ENCODE results near the gene COL4A6.

DNA sequence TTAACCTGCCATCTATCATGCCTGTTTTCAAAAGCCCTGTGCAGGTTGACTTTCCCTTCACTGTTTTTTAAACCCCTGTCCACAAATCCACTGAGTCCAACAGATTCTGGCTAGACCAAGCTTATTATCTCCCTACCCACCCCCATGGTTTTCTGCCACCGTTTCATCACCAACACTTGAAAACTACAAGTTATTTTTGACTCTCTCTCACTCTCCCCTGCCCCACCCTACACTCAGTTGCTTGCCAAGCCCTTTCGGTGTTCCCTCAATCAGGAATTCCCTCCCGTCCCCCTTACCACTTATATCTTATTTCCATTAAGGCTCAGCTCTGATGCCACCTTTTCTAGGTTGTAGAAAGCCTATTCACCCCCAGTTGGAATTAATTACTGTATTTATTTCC is 316.9 kb downstream of the COL4A6 start:
- TF ChIP-seq POLR2AphosphoS5 (IDR thresholded peaks at IDR 0.05) (no peak), EP300 (IDR thresholded peaks at IDR 0.05) (no peak)
- TF ChIP-seq, protein P1, sequence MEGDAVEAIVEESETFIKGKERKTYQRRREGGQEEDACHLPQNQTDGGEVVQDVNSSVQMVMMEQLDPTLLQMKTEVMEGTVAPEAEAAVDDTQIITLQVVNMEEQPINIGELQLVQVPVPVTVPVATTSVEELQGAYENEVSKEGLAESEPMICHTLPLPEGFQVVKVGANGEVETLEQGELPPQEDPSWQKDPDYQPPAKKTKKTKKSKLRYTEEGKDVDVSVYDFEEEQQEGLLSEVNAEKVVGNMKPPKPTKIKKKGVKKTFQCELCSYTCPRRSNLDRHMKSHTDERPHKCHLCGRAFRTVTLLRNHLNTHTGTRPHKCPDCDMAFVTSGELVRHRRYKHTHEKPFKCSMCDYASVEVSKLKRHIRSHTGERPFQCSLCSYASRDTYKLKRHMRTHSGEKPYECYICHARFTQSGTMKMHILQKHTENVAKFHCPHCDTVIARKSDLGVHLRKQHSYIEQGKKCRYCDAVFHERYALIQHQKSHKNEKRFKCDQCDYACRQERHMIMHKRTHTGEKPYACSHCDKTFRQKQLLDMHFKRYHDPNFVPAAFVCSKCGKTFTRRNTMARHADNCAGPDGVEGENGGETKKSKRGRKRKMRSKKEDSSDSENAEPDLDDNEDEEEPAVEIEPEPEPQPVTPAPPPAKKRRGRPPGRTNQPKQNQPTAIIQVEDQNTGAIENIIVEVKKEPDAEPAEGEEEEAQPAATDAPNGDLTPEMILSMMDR (IDR thresholded peaks at IDR 0.05), result no peak
